ENCODE data around the gene CHIT1. TPM values are rescaled to one million over a fixed set of nuclear protein-coding genes. Genes with fewer than 3 reads are reported as not detected.

CHIT1 gene
- total and polyA plus RNA-seq, 2 experiments from 2014 or later: 0.07 to 0.47 TPM

- no peak for TF ChIP-seq ZNF462 (CRISPR knock-in tag; IDR thresholded peaks at IDR 0.05)
- TF ChIP-seq EZH2 (IDR thresholded peaks at IDR 0.05; ENCODE audit: low read depth, unreplicated experiment): no peak
- TF ChIP-seq CREB1 (CRISPR knock-in tag; IDR thresholded peaks at IDR 0.05; ENCODE audit: low read depth): no peak
- TF ChIP-seq POLR2AphosphoS5 (IDR thresholded peaks at IDR 0.05; ENCODE audit: low read depth): no peak
- no peak for TF ChIP-seq STAT1 (IDR thresholded peaks at IDR 0.05; ENCODE audit: unreplicated experiment)
- TF ChIP-seq EZH2phosphoT487 (IDR thresholded peaks at IDR 0.05; ENCODE audit: unreplicated experiment): no peak
These were observed 30.0 kb downstream of the CHIT1 start (continued) for GRCh38 chr1:203199481-203199815.

- H3K27ac ChIP-seq (ENCODE audit: low read depth): no peak overlapping the region
- ATAC-seq: no peak
- TF ChIP-seq ETS1 (IDR thresholded peaks at IDR 0.05) (no peak), ZNF462 (CRISPR knock-in tag; IDR thresholded peaks at IDR 0.05) (no peak), ZNF114 (CRISPR knock-in tag; IDR thresholded peaks at IDR 0.05) (no peak), ZNF331 (CRISPR knock-in tag; IDR thresholded peaks at IDR 0.05; ENCODE audit: low read depth) (no peak), POLR2AphosphoS5 (IDR thresholded peaks at IDR 0.05; ENCODE audit: low read depth) (no peak), JUNB (IDR thresholded peaks at IDR 0.05; ENCODE audit: unreplicated experiment) (no peak)
These were observed 30.5 kb downstream of the CHIT1 start for GRCh38 chr1:203199002-203199401.

More at GRCh38 chr1:203199002-203199401, 30.5 kb downstream of the CHIT1 start:
- Mint-ChIP-seq H3K4me1 (no peaks in the 10 kb centered on the region), H3K9me3 (no peaks in the 10 kb centered on the region; the same call in 2 of the 3 replicates), H3K27me3 (ENCODE audit: insufficient read depth, low read depth, poor library complexity) (peaks cover 3% of the 10 kb centered on the region), H3K4me3 (no peak overlapping the region), H3K36me3 (ENCODE audit: low read depth) (no peaks in the 10 kb centered on the region), H3K27ac (no peak overlapping the region)
- Histone ChIP-seq H3F3A (replicated peaks; ENCODE audit: low read depth) (no peaks in the 10 kb centered on the region), H3K27me3 (ENCODE audit: insufficient read depth) (no peaks in the 10 kb centered on the region), H3K36me3 (ENCODE audit: insufficient read depth) (no peaks in the 10 kb centered on the region), H3K79me2 (replicated peaks; ENCODE audit: insufficient read depth) (no peaks in the 10 kb centered on the region), H3K4me3 (no peak overlapping the region), H3K4me1 (ENCODE audit: insufficient read depth) (no peaks in the 10 kb centered on the region), H2AFZ (no peak overlapping the region), H4K20me1 (replicated peaks; ENCODE audit: insufficient read depth) (no peaks in the 10 kb centered on the region), H3K4me2 (no peak overlapping the region), H3K9me2 (ENCODE audit: insufficient read depth) (0 out of 2 replicates have a peak, but pooled peaks cover 4% of the 10 kb centered on the region)
- DNase-seq (ENCODE audit: low spot score): no peak
